IPS-11a (cell line): ENCODE results near the gene ODAPH.
"Not testable (repeated sequence)": the region's sequence is repeated elsewhere in the genome, so short reads cannot be mapped to it uniquely, and the experiment has no call there.

ENCODE experiments used
- H3K4me3 ChIP-seq: one replicate; pipeline ENCODE4 v1.5.1; 2013; ENCODE audit warnings: low read depth, low read length, control low read depth

Gene ODAPH

GRCh38 chr4:75544220-75544619, 11.6 kb upstream of the ODAPH start:
- H3K4me3 ChIP-seq, result not testable (repeated sequence)

- no peak overlapping the region for H3K4me3 ChIP-seq
These were observed 11.0 kb upstream of the ODAPH start for GRCh38 chr4:75544870-75545269.

- no peak overlapping the region for H3K4me3 ChIP-seq
These were observed 10.3 kb upstream of the ODAPH start for GRCh38 chr4:75545526-75545925.

- H3K4me3 ChIP-seq, result no peak overlapping the region
These were observed 8.0 kb upstream of the ODAPH start for GRCh38 chr4:75547647-75548387.

- no peak overlapping the region for H3K4me3 ChIP-seq
These were observed 6.8 kb upstream of the ODAPH start for GRCh38 chr4:75549019-75549418.

- no peak overlapping the region for H3K4me3 ChIP-seq
These were observed 3.4 kb upstream of the ODAPH start for GRCh38 chr4:75552452-75552851.

- H3K4me3 ChIP-seq, result no peak overlapping the region
These were observed 1.8 kb downstream of the ODAPH start for GRCh38 chr4:75557696-75558095.

- no peak overlapping the region for H3K4me3 ChIP-seq
These were observed 5.9 kb downstream of the ODAPH start for GRCh38 chr4:75561789-75562188.

GRCh38 chr4:75564023-75564422, 8.2 kb downstream of the ODAPH start:
- no peak overlapping the region for H3K4me3 ChIP-seq

- no peak overlapping the region for H3K4me3 ChIP-seq
These were observed 9.6 kb downstream of the ODAPH start for GRCh38 chr4:75565481-75565880.

GRCh38 chr4:75566911-75567310, 11.0 kb downstream of the ODAPH start:
- no peak overlapping the region for H3K4me3 ChIP-seq

GRCh38 chr4:75567725-75568124, 11.9 kb downstream of the ODAPH start:
- no peak overlapping the region for H3K4me3 ChIP-seq

- no peak overlapping the region for H3K4me3 ChIP-seq
These were observed 28.2 kb downstream of the ODAPH start for GRCh38 chr4:75584067-75584466.

GRCh38 chr4:75593393-75593792, 37.5 kb downstream of the ODAPH start:
- no peak overlapping the region for H3K4me3 ChIP-seq

GRCh38 chr4:75596061-75596460, 40.2 kb downstream of the ODAPH start:
- no peak overlapping the region for H3K4me3 ChIP-seq

- H3K4me3 ChIP-seq, result no peak overlapping the region
These were observed 42.5 kb downstream of the ODAPH start for GRCh38 chr4:75598390-75598789.

GRCh38 chr4:75599647-75600046, 43.8 kb downstream of the ODAPH start:
- no peak overlapping the region for H3K4me3 ChIP-seq

GRCh38 chr4:75605928-75606327, 50.1 kb downstream of the ODAPH start:
- H3K4me3 ChIP-seq, result no peak overlapping the region

- H3K4me3 ChIP-seq, result no peak overlapping the region
These were observed 56.4 kb downstream of the ODAPH start for GRCh38 chr4:75612306-75612705.
